ENCODE data around the gene WSCD2. TPM values are rescaled to one million over a fixed set of nuclear protein-coding genes. Genes with fewer than 3 reads are reported as not detected.

The WSCD2 gene
- total and polyA plus RNA-seq, 2 donors (not counting 3 experiments of a cell fraction or from before 2014, with no cell fraction given) = not detected

DNA sequence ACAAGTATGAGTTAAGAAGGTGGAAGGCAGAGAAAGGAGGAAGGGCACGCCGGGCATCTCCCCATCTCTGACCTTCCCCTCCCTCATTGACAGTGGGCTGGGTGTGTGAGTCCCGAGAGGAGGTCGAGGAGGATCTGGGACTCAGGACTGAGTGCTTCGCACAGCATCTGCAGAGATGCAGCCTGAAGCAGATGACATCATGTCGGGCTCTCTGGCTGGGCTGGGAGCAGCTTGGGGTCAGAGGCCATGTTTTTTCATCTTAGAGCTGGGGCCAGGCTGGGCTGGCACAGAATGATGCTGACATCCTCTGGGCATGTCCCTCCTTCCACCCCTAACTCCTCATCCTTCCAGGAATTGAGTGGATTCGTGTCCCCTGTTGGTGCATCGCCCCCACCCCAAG is 166.6 kb downstream of the WSCD2 start:
- ChIA-PET POLR2A (no interaction called here), CTCF (interaction anchor here (2.0 kb wide), 1 partner anchor 10 kb away, joined by 8 read pairs; no protein-coding TSS in a partner anchor)
- dilution Hi-C loops (cut with MboI; ENCODE audit: extremely low pct_ligation_motif_present, low sequenced_read_pairs) = no loop called here
- TF ChIP-seq FOS (IDR thresholded peaks at IDR 0.05; ENCODE audit: borderline replicate concordance, insufficient read depth, low read length) (no peak), JUN (IDR thresholded peaks at IDR 0.05; ENCODE audit: borderline replicate concordance, insufficient read depth, insufficient read length, low read depth) (no peak), POLR2A (IDR thresholded peaks at IDR 0.05; ENCODE audit: low read depth, low read length) (no peak)
- Histone ChIP-seq H3K9me1 (replicated peaks; ENCODE audit: control insufficient read depth, extremely low read depth, insufficient read depth, low read length) (no peaks in the 10 kb centered on the region), H3K4me3 (replicated peaks in 1 of 3; ENCODE audit: insufficient read depth in 1 of 3, low read depth in 1 of 3, low read length in 3 of 3) (no peak overlapping the region), H3K4me2 (ENCODE audit: insufficient read depth, low read length) (no peak overlapping the region), H3K9me3 (replicated peaks; ENCODE audit: control insufficient read depth, insufficient read depth, low read length) (no peaks in the 10 kb centered on the region), H3K79me2 (ENCODE audit: control insufficient read depth, insufficient read depth, low read length) (no peaks in the 10 kb centered on the region), H3K4me1 (ENCODE audit: control insufficient read depth, extremely low read depth, insufficient read depth, low read length) (peaks cover 25% of the 10 kb centered on the region), H2AFZ (ENCODE audit: low read depth, low read length) (peak overlapping the region; percentile 11), H4K20me1 (replicated peaks; ENCODE audit: control insufficient read depth, extremely low read depth, insufficient read depth, low read length) (no peaks in the 10 kb centered on the region), H3K27ac (ENCODE audit: insufficient read depth, low read depth, low read length) (no peak overlapping the region), H3K27me3 (ENCODE audit: control insufficient read depth in 2 of 2, insufficient read depth in 2 of 2, low read length in 2 of 2) (peaks cover 0 to 3% of the 10 kb centered on the region in 2 experiments), H3K9ac (replicated peaks; ENCODE audit: extremely low read depth, insufficient read depth, low read length) (no peak overlapping the region), H3K36me3 (ENCODE audit: control insufficient read depth in 2 of 2, extremely low read depth in 1 of 2, insufficient read depth in 2 of 2, low read length in 2 of 2) (no peaks in the 10 kb centered on the region)
- BruUV-seq (replicated peaks) = no TSS peak
- peak; percentile 32 for DNase-seq (ENCODE audit: low read depth, low spot score)
- intact Hi-C loops (cut with micrococcal nuclease) = no loop called here
- peak; percentile 55 for FAIRE-seq

GRCh38 chr12:108296945-108297344 is 167.9 kb downstream of the WSCD2 start:
- Histone ChIP-seq H3K4me3 (replicated peaks in 1 of 3; ENCODE audit: insufficient read depth in 1 of 3, low read depth in 1 of 3, low read length in 3 of 3) (no peak overlapping the region), H3K27ac (ENCODE audit: insufficient read depth, low read depth, low read length) (peak overlapping the region; percentile 52), H3K9ac (replicated peaks; ENCODE audit: extremely low read depth, insufficient read depth, low read length) (no peak overlapping the region), H3K9me1 (replicated peaks; ENCODE audit: control insufficient read depth, extremely low read depth, insufficient read depth, low read length) (no peaks in the 10 kb centered on the region), H3K27me3 (ENCODE audit: control insufficient read depth in 2 of 2, insufficient read depth in 2 of 2, low read length in 2 of 2) (no peaks in the 10 kb centered on the region), H3K4me1 (ENCODE audit: control insufficient read depth, extremely low read depth, insufficient read depth, low read length) (peaks cover 25% of the 10 kb centered on the region), H3K9me3 (replicated peaks; ENCODE audit: control insufficient read depth, insufficient read depth, low read length) (no peaks in the 10 kb centered on the region), H2AFZ (ENCODE audit: low read depth, low read length) (no peak overlapping the region), H3K79me2 (ENCODE audit: control insufficient read depth, insufficient read depth, low read length) (no peaks in the 10 kb centered on the region), H3K36me3 (ENCODE audit: control insufficient read depth in 2 of 2, extremely low read depth in 1 of 2, insufficient read depth in 2 of 2, low read length in 2 of 2) (no peaks in the 10 kb centered on the region), H4K20me1 (replicated peaks; ENCODE audit: control insufficient read depth, extremely low read depth, insufficient read depth, low read length) (no peaks in the 10 kb centered on the region), H3K4me2 (ENCODE audit: insufficient read depth, low read length) (peak overlapping the region; percentile 78)
- ChIA-PET CTCF (interaction anchor here (0.8 to 2.0 kb wide), 3 partner anchors 9 to 160 kb away, joined by 3 to 8 read pairs (median 4); no protein-coding TSS in a partner anchor), POLR2A (interaction anchor here (1.0 kb wide), 1 partner anchor 9 kb away, joined by 3 read pairs; no protein-coding TSS in a partner anchor)
- dilution Hi-C loops (cut with MboI; ENCODE audit: extremely low pct_ligation_motif_present, low sequenced_read_pairs) (no loop called here), intact Hi-C loops (cut with micrococcal nuclease) (loop anchor here (1.0 kb wide), 1 partner anchor 8 kb away; no protein-coding TSS in a partner anchor)
- DNase-seq (ENCODE audit: low read depth, low spot score) (peak; percentile 72), FAIRE-seq (peak; percentile 96)
- no peak for TF ChIP-seq EZH2 (IDR thresholded peaks at IDR 0.05; ENCODE audit: borderline replicate concordance, low read depth, low read length, severe bottlenecking)
- TF ChIP-seq FOS (IDR thresholded peaks at IDR 0.05; ENCODE audit: borderline replicate concordance, insufficient read depth, low read length) = peak; percentile 51
- no TSS peak for BruUV-seq (replicated peaks)
